ENCODE data around the gene XNDC1N. TPM values are rescaled to one million over a fixed set of nuclear protein-coding genes. Genes with fewer than 3 reads are reported as not detected.
"Not testable (repeated sequence)": the region's sequence is repeated elsewhere in the genome, so short reads cannot be mapped to it uniquely, and the experiment has no call there.

XNDC1N gene
- polyA plus RNA-seq, 4 donors = 6.0 to 9.7 (median 8.0) TPM

- DNase-seq (ENCODE audit: low read depth in 4 of 4, low spot score in 2 of 4) = no peak
Measured at GRCh38 chr11:71933141-71933933, 4.9 kb upstream of the XNDC1N start.

- DNase-seq (ENCODE audit: low read depth in 4 of 4, low spot score in 2 of 4) = no peak
Measured at GRCh38 chr11:71931245-71931602, 2.8 kb upstream of the XNDC1N start.

GRCh38 chr11:71930556-71931244 is 2.3 kb upstream of the XNDC1N start:
- no peak for DNase-seq (ENCODE audit: low read depth in 4 of 4, low spot score in 2 of 4)

- DNase-seq (ENCODE audit: low read depth in 4 of 4, low spot score in 2 of 4) = no peak
Measured at GRCh38 chr11:71929491-71929890, 1.1 kb upstream of the XNDC1N start.

GRCh38 chr11:71928737-71929443 is 496 bp upstream of the XNDC1N start, which contains the start of gene RNF121:
Gene RNF121 (plus strand): TSS chr11:71929046. CDS start chr11:71929062, 16 bp downstream.
- peak in 3 of 4 donors; percentile 95 to 100 (median 96) for DNase-seq (ENCODE audit: low read depth in 4 of 4, low spot score in 2 of 4)

GRCh38 chr11:71917646-71918140 is 10.7 kb downstream of the XNDC1N start:
- DNase-seq (ENCODE audit: low read depth in 4 of 4, low spot score in 2 of 4) = no peak

GRCh38 chr11:71914617-71915189 is 13.7 kb downstream of the XNDC1N start:
- no peak for DNase-seq (ENCODE audit: low read depth in 4 of 4, low spot score in 2 of 4)

GRCh38 chr11:71913756-71914526 is 14.5 kb downstream of the XNDC1N start:
- no peak for DNase-seq (ENCODE audit: low read depth in 4 of 4, low spot score in 2 of 4)

- not testable (repeated sequence) for DNase-seq (ENCODE audit: low read depth in 4 of 4, low spot score in 2 of 4)
Measured at GRCh38 chr11:71911986-71912340, 16.4 kb downstream of the XNDC1N start.

- not testable (repeated sequence) for DNase-seq (ENCODE audit: low read depth in 4 of 4, low spot score in 2 of 4)
Measured at GRCh38 chr11:71911321-71911985, 16.9 kb downstream of the XNDC1N start.

- DNase-seq (ENCODE audit: low read depth in 4 of 4, low spot score in 2 of 4) = not testable (repeated sequence)
Measured at GRCh38 chr11:71910775-71911174, 17.6 kb downstream of the XNDC1N start.

GRCh38 chr11:71908218-71908617 is 20.2 kb downstream of the XNDC1N start:
- no peak for DNase-seq (ENCODE audit: low read depth in 4 of 4, low spot score in 2 of 4)

GRCh38 chr11:71901137-71901536 is 27.3 kb downstream of the XNDC1N start:
- DNase-seq (ENCODE audit: low read depth in 4 of 4, low spot score in 2 of 4) = not testable (repeated sequence)

GRCh38 chr11:71895961-71896360 is 32.4 kb downstream of the XNDC1N start:
- DNase-seq (ENCODE audit: low read depth in 4 of 4, low spot score in 2 of 4) = no peak

GRCh38 chr11:71889181-71889872 is 39.1 kb downstream of the XNDC1N start:
- DNase-seq (ENCODE audit: low read depth in 4 of 4, low spot score in 2 of 4) = not testable (repeated sequence)

GRCh38 chr11:71888335-71889010 is 39.9 kb downstream of the XNDC1N start:
- DNase-seq (ENCODE audit: low read depth in 4 of 4, low spot score in 2 of 4) = not testable (repeated sequence)

- DNase-seq (ENCODE audit: low read depth in 4 of 4, low spot score in 2 of 4) = not testable (repeated sequence)
Measured at GRCh38 chr11:71885806-71886205, 42.6 kb downstream of the XNDC1N start.

All from left renal cortex interstitium (tissue), 4 donors.